ENCODE results near the gene TKT. TPM values are rescaled to one million over a fixed set of nuclear protein-coding genes. Genes with fewer than 3 reads are reported as not detected.

TKT gene
- total RNA-seq, 1 experiment from 2014 or later: 186 TPM

- no TSS peak for BruUV-seq (replicated peaks)
- no peak overlapping the region for H3K27ac ChIP-seq (ENCODE audit: low read depth, low read length, poor library complexity, severe bottlenecking)
- intact Hi-C loops (cut with micrococcal nuclease; ENCODE audit: unreplicated experiment): no loop called here
- no peak overlapping the region for H3K4me3 ChIP-seq (ENCODE audit: low read depth, low read length, poor library complexity, severe bottlenecking)
- no peaks in the 10 kb centered on the region for H3K9me3 ChIP-seq (ENCODE audit: low read depth, low read length, poor library complexity, severe bottlenecking)
- H3K4me1 ChIP-seq (ENCODE audit: insufficient read depth, low read length, poor library complexity, severe bottlenecking): no peaks in the 10 kb centered on the region
- H3K36me3 ChIP-seq (ENCODE audit: insufficient read depth, low read length, poor library complexity, severe bottlenecking): no peaks in the 10 kb centered on the region
- no peak for TF ChIP-seq EZH2 (IDR thresholded peaks at IDR 0.05; ENCODE audit: borderline replicate concordance, low read depth, low read length, poor library complexity, severe bottlenecking)
- no peak for TF ChIP-seq CTCF (conservative IDR thresholded peaks at IDR 0.05; ENCODE audit: low read depth, low read length)
- DNase-seq (ENCODE audit: low spot score): no peak
- ChIA-PET CTCF (no interaction called here), POLR2A (ENCODE audit: low non-redundant PET) (no interaction called here)
- no peaks in the 10 kb centered on the region for H3K27me3 ChIP-seq (replicated peaks; ENCODE audit: insufficient read depth, low read depth, low read length, poor library complexity)
Observed at GRCh38 chr3:53261712-53262111, 5.9 kb upstream of the TKT start.

- no peak overlapping the region for H3K4me3 ChIP-seq (ENCODE audit: low read depth, low read length, poor library complexity, severe bottlenecking)
- no peaks in the 10 kb centered on the region for H3K9me3 ChIP-seq (ENCODE audit: low read depth, low read length, poor library complexity, severe bottlenecking)
- ChIA-PET CTCF (no interaction called here), POLR2A (ENCODE audit: low non-redundant PET) (no interaction called here)
- intact Hi-C loops (cut with micrococcal nuclease; ENCODE audit: unreplicated experiment): no loop called here
- no TSS peak for BruUV-seq (replicated peaks)
- H3K4me1 ChIP-seq (ENCODE audit: insufficient read depth, low read length, poor library complexity, severe bottlenecking): no peaks in the 10 kb centered on the region
- no peak overlapping the region for H3K27ac ChIP-seq (ENCODE audit: low read depth, low read length, poor library complexity, severe bottlenecking)
- H3K27me3 ChIP-seq (replicated peaks; ENCODE audit: insufficient read depth, low read depth, low read length, poor library complexity): no peaks in the 10 kb centered on the region
- H3K36me3 ChIP-seq (ENCODE audit: insufficient read depth, low read length, poor library complexity, severe bottlenecking): no peaks in the 10 kb centered on the region
- TF ChIP-seq EZH2 (IDR thresholded peaks at IDR 0.05; ENCODE audit: borderline replicate concordance, low read depth, low read length, poor library complexity, severe bottlenecking) (no peak), CTCF (conservative IDR thresholded peaks at IDR 0.05; ENCODE audit: low read depth, low read length) (no peak)
- DNase-seq (ENCODE audit: low spot score): no peak
Observed at GRCh38 chr3:53260286-53260785, 4.5 kb upstream of the TKT start.

GRCh38 chr3:53259427-53260259 is 3.8 kb upstream of the TKT start:
- intact Hi-C loops (cut with micrococcal nuclease; ENCODE audit: unreplicated experiment): no loop called here
- BruUV-seq (replicated peaks): no TSS peak
- no peaks in the 10 kb centered on the region for H3K36me3 ChIP-seq (ENCODE audit: insufficient read depth, low read length, poor library complexity, severe bottlenecking)
- H3K4me3 ChIP-seq (ENCODE audit: low read depth, low read length, poor library complexity, severe bottlenecking): no peak overlapping the region
- H3K4me1 ChIP-seq (ENCODE audit: insufficient read depth, low read length, poor library complexity, severe bottlenecking): no peaks in the 10 kb centered on the region
- ChIA-PET CTCF (no interaction called here), POLR2A (ENCODE audit: low non-redundant PET) (no interaction called here)
- DNase-seq (ENCODE audit: low spot score): no peak
- no peaks in the 10 kb centered on the region for H3K27me3 ChIP-seq (replicated peaks; ENCODE audit: insufficient read depth, low read depth, low read length, poor library complexity)
- TF ChIP-seq CTCF (conservative IDR thresholded peaks at IDR 0.05; ENCODE audit: low read depth, low read length) (no peak), EZH2 (IDR thresholded peaks at IDR 0.05; ENCODE audit: borderline replicate concordance, low read depth, low read length, poor library complexity, severe bottlenecking) (no peak)
- no peaks in the 10 kb centered on the region for H3K9me3 ChIP-seq (ENCODE audit: low read depth, low read length, poor library complexity, severe bottlenecking)
- no peak overlapping the region for H3K27ac ChIP-seq (ENCODE audit: low read depth, low read length, poor library complexity, severe bottlenecking)

All from A673 (cell line).